HEK293 (cell line): ENCODE results near the gene RTN4RL2.
A peak's percentile ranks its signal among the peaks of the same experiment; 100 is the strongest.

Source experiments
- CTCF ChIA-PET: fragments of 350-600 bp; formaldehyde crosslinking; extraction: SDS; loops from one replicate; lab custom pipeline; 2021; ENCODE audit warnings: antibody characterized with exemption; lab: Yijun Ruan, JAX
- POLR2A ChIA-PET: fragments of 300-600 bp; formaldehyde crosslinking; extraction: SDS; loops from one replicate; lab custom pipeline; 2020; ENCODE audit warnings: antibody characterized with exemption, inconsistent platforms; lab: Yijun Ruan, JAX
- H3K27ac ChIP-seq: fragments of 200-500 bp; sonication (Bioruptor generic); 2 replicates; pipeline ENCODE4 v1.5.1; 2014; ENCODE audit warnings: low read depth, low read length, control low read depth, inconsistent platforms; ENCODE audit errors: extremely low read depth
- H3K36me3 ChIP-seq, 2 experiments: fragments of 200-500 bp in 1 of 2; sonication (Bioruptor generic) in 1 of 2; 1 replicate in 1 of 2; 2 replicates in 1 of 2; pipeline ENCODE4 v1.5.1; 2014 to 2017; ENCODE audit warnings: inconsistent platforms in 2 of 2, low read length in 2 of 2; ENCODE audit not compliant: control insufficient read depth in 2 of 2, insufficient read depth in 1 of 2
- H3K4me1 ChIP-seq: fragments of 200-500 bp; sonication (Bioruptor generic); 2 replicates; pipeline ENCODE4 v1.5.1; 2014; ENCODE audit warnings: mild to moderate bottlenecking, low read length, inconsistent platforms; ENCODE audit not compliant: control insufficient read depth, insufficient read depth
- H3K4me3 ChIP-seq: 2 replicates; pipeline ENCODE4 v1.5.1; 2011; ENCODE audit warnings: low read depth, mild to moderate bottlenecking, control low read depth, low read length, moderate library complexity
- H3K9me3 ChIP-seq: fragments of 200-500 bp; sonication (Bioruptor generic); 2 replicates; pipeline ENCODE4 v1.5.1; 2014; ENCODE audit warnings: low read depth, low read length, inconsistent platforms; ENCODE audit not compliant: control insufficient read depth, insufficient read depth
- KLF10 ChIP-seq: fragments of 450-650 bp; IDR thresholded peaks from 2 replicates; pipeline ENCODE4 v1.5.1; 2018; ENCODE audit warnings: missing biosample characterization, mild to moderate bottlenecking, missing genetic modification characterization
- PRDM10 ChIP-seq: fragments of 450-650 bp; formaldehyde crosslinking; IDR thresholded peaks from 2 replicates; pipeline ENCODE4 v1.5.1; 2016; ENCODE audit warnings: missing biosample characterization, missing genetic modification characterization
- SCRT2 ChIP-seq: fragments of 450-650 bp; formaldehyde crosslinking; IDR thresholded peaks from 2 replicates; pipeline ENCODE4 v1.5.1; 2016; ENCODE audit warnings: missing biosample characterization, missing genetic modification characterization
- ZBTB1 ChIP-seq: fragments of 450-650 bp; formaldehyde crosslinking; IDR thresholded peaks from 2 replicates; pipeline ENCODE4 v1.5.1; 2016; ENCODE audit warnings: missing biosample characterization, missing genetic modification characterization
- ZBTB17 ChIP-seq: fragments of 450-650 bp; formaldehyde crosslinking; IDR thresholded peaks from 2 replicates; pipeline ENCODE4 v1.5.1; 2016; ENCODE audit warnings: missing biosample characterization, missing genetic modification characterization
- ZEB2 ChIP-seq: fragments of 450-650 bp; formaldehyde crosslinking; IDR thresholded peaks from 2 replicates; pipeline ENCODE4 v1.5.1; 2016; ENCODE audit warnings: missing biosample characterization, missing genetic modification characterization
- ZNF133 ChIP-seq: fragments of 450-650 bp; formaldehyde crosslinking; IDR thresholded peaks from 2 replicates; pipeline ENCODE4 v1.5.1; 2016; ENCODE audit warnings: missing biosample characterization, missing genetic modification characterization
- ZNF155 ChIP-seq: fragments of 450-650 bp; formaldehyde crosslinking; IDR thresholded peaks from 2 replicates; pipeline ENCODE4 v1.5.1; 2016; ENCODE audit warnings: missing biosample characterization, missing genetic modification characterization
- ZNF416 ChIP-seq: fragments of 450-650 bp; formaldehyde crosslinking; IDR thresholded peaks from 2 replicates; pipeline ENCODE4 v1.5.1; 2016; ENCODE audit warnings: missing biosample characterization, missing genetic modification characterization
- ZNF514 ChIP-seq: fragments of 450-650 bp; formaldehyde crosslinking; IDR thresholded peaks from 2 replicates; pipeline ENCODE4 v1.5.1; 2016; ENCODE audit warnings: missing biosample characterization, missing genetic modification characterization
- ZNF596 ChIP-seq: fragments of 450-650 bp; IDR thresholded peaks from 2 replicates; pipeline ENCODE4 v1.5.0; 2018; ENCODE audit warnings: missing biosample characterization, mild to moderate bottlenecking, missing genetic modification characterization, moderate library complexity
- ZNF610 ChIP-seq: fragments of 450-650 bp; formaldehyde crosslinking; IDR thresholded peaks from 2 replicates; pipeline ENCODE4 v1.5.1; 2016; ENCODE audit warnings: missing biosample characterization, missing genetic modification characterization, borderline replicate concordance
- ZNF629 ChIP-seq: fragments of 450-650 bp; formaldehyde crosslinking; IDR thresholded peaks from 2 replicates; pipeline ENCODE4 v1.5.1; 2017; ENCODE audit warnings: missing biosample characterization, missing genetic modification characterization
- ZNF670 ChIP-seq: fragments of 450-650 bp; formaldehyde crosslinking; IDR thresholded peaks from 2 replicates; pipeline ENCODE4 v1.5.1; 2016; ENCODE audit warnings: missing biosample characterization, missing genetic modification characterization, low read depth
- ZNF776 ChIP-seq: fragments of 450-650 bp; formaldehyde crosslinking; IDR thresholded peaks from 2 replicates; pipeline ENCODE4 v1.5.0; 2017; ENCODE audit warnings: missing biosample characterization, missing genetic modification characterization, borderline replicate concordance
- ZSCAN30 ChIP-seq: fragments of 450-650 bp; IDR thresholded peaks from 2 replicates; pipeline ENCODE4 v1.5.1; 2018; ENCODE audit warnings: missing biosample characterization, mild to moderate bottlenecking, missing genetic modification characterization, moderate library complexity
- TF ChIP-seq, protein P1 (sequence below): fragments of 450-650 bp; formaldehyde crosslinking; IDR thresholded peaks from 2 replicates; pipeline ENCODE4 v1.5.1; 2016; ENCODE audit warnings: missing biosample characterization, missing genetic modification characterization
- TF ChIP-seq, protein P2 (sequence below): fragments of 450-650 bp; IDR thresholded peaks from 2 replicates; pipeline ENCODE4 v1.5.1; 2018; ENCODE audit warnings: missing biosample characterization, mild to moderate bottlenecking, missing genetic modification characterization
- TF ChIP-seq, protein P3 (sequence below): fragments of 450-650 bp; formaldehyde crosslinking; IDR thresholded peaks from 2 replicates; pipeline ENCODE4 v1.5.1; 2017; ENCODE audit warnings: missing biosample characterization, missing genetic modification characterization
- TF ChIP-seq, protein P4 (sequence below): sonication (generic); formaldehyde crosslinking; IDR thresholded peaks from 2 replicates; pipeline ENCODE4 v1.8.1; 2022; ENCODE audit warnings: mild to moderate bottlenecking, moderate library complexity, missing genetic modification reagents

RTN4RL2 gene

GRCh38 chr11:57457643-57458023 is 2.7 kb upstream of the RTN4RL2 start:
- POLR2A ChIA-PET, result interaction anchor here (0.9 kb wide), 1 partner anchor 58 kb away, joined by 3 read pairs; the partner anchor contains the start of gene SLC43A1
- peak; percentile 28; the same call in 1 of the 2 replicates for TF ChIP-seq PRDM10 (tag by site-specific recombination)
- no peak for TF ChIP-seq ZNF670 (tag by site-specific recombination)
- TF ChIP-seq ZBTB17 (tag by site-specific recombination), result peak; percentile 33; the same call in 1 of the 2 replicates
- TF ChIP-seq, all 188 proteins: peak for 2
- Histone ChIP-seq H3K4me1 (no peaks in the 10 kb centered on the region), H3K9me3 (no peaks in the 10 kb centered on the region), H3K36me3 (no peaks in the 10 kb centered on the region), H3K27ac (no peak overlapping the region), H3K4me3 (no peak overlapping the region)
- CTCF ChIA-PET, result interaction anchor here (0.5 to 9.3 kb wide), 49 partner anchors 9 to 1055 kb away, joined by 3 to 191 read pairs (median 5); partner anchors contain the start of genes CTNND1, SLC43A1, TIMM10 and UBE2L6

GRCh38 chr11:57458060-57458409 is 2.3 kb upstream of the RTN4RL2 start:
- CTCF ChIA-PET, result interaction anchor here (0.6 to 9.3 kb wide), 49 partner anchors 9 to 1054 kb away, joined by 3 to 191 read pairs (median 5); partner anchors contain the start of genes CTNND1, SLC43A1, TIMM10 and UBE2L6
- Histone ChIP-seq H3K27ac (no peak overlapping the region), H3K9me3 (no peaks in the 10 kb centered on the region), H3K4me1 (no peaks in the 10 kb centered on the region), H3K4me3 (no peak overlapping the region), H3K36me3 (no peaks in the 10 kb centered on the region)
- POLR2A ChIA-PET, result no interaction called here
- TF ChIP-seq ZBTB1 (tag by site-specific recombination) (no peak), SCRT2 (0 out of 2 replicates have a peak, but pooled peaks have one; percentile 10), ZNF776 (tag by site-specific recombination) (no peak), ZNF610 (tag by site-specific recombination) (no peak)
- TF ChIP-seq, protein P1, sequence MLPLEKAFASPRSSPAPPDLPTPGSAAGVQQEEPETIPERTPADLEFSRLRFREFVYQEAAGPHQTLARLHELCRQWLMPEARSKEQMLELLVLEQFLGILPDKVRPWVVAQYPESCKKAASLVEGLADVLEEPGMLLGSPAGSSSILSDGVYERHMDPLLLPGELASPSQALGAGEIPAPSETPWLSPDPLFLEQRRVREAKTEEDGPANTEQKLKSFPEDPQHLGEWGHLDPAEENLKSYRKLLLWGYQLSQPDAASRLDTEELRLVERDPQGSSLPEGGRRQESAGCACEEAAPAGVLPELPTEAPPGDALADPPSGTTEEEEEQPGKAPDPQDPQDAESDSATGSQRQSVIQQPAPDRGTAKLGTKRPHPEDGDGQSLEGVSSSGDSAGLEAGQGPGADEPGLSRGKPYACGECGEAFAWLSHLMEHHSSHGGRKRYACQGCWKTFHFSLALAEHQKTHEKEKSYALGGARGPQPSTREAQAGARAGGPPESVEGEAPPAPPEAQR, result no peak
- TF ChIP-seq, protein P2, sequence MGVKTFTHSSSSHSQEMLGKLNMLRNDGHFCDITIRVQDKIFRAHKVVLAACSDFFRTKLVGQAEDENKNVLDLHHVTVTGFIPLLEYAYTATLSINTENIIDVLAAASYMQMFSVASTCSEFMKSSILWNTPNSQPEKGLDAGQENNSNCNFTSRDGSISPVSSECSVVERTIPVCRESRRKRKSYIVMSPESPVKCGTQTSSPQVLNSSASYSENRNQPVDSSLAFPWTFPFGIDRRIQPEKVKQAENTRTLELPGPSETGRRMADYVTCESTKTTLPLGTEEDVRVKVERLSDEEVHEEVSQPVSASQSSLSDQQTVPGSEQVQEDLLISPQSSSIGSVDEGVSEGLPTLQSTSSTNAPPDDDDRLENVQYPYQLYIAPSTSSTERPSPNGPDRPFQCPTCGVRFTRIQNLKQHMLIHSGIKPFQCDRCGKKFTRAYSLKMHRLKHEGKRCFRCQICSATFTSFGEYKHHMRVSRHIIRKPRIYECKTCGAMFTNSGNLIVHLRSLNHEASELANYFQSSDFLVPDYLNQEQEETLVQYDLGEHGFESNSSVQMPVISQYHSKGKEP (tag by site-specific recombination), result no peak

GRCh38 chr11:57458410-57459163 is 1.7 kb upstream of the RTN4RL2 start:
- ChIA-PET POLR2A (no interaction called here), CTCF (interaction anchor here (0.6 to 9.3 kb wide), 45 partner anchors 9 to 1054 kb away, joined by 3 to 191 read pairs (median 5); partner anchors contain the start of genes SLC43A1, TIMM10 and UBE2L6)
- Histone ChIP-seq H3K9me3 (no peaks in the 10 kb centered on the region), H3K4me1 (no peaks in the 10 kb centered on the region), H3K27ac (no peak overlapping the region), H3K36me3 (no peaks in the 10 kb centered on the region), H3K4me3 (peak overlapping the region; percentile 18)
- TF ChIP-seq ZSCAN30 (tag by site-specific recombination) (no peak), ZNF133 (tag by site-specific recombination) (no peak), ZNF596 (no peak), ZNF629 (tag by site-specific recombination) (no peak; the same call in 1 of the 2 replicates), ZNF514 (no peak), ZEB2 (tag by site-specific recombination) (peak; percentile 46; the same call in 1 of the 2 replicates), ZNF155 (tag by site-specific recombination) (no peak), ZNF416 (no peak), KLF10 (peak; percentile 30; the same call in 1 of the 2 replicates)
- TF ChIP-seq, protein P3, sequence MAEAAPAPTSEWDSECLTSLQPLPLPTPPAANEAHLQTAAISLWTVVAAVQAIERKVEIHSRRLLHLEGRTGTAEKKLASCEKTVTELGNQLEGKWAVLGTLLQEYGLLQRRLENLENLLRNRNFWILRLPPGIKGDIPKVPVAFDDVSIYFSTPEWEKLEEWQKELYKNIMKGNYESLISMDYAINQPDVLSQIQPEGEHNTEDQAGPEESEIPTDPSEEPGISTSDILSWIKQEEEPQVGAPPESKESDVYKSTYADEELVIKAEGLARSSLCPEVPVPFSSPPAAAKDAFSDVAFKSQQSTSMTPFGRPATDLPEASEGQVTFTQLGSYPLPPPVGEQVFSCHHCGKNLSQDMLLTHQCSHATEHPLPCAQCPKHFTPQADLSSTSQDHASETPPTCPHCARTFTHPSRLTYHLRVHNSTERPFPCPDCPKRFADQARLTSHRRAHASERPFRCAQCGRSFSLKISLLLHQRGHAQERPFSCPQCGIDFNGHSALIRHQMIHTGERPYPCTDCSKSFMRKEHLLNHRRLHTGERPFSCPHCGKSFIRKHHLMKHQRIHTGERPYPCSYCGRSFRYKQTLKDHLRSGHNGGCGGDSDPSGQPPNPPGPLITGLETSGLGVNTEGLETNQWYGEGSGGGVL (tag by site-specific recombination), result peak; percentile 82
- TF ChIP-seq, protein P4, sequence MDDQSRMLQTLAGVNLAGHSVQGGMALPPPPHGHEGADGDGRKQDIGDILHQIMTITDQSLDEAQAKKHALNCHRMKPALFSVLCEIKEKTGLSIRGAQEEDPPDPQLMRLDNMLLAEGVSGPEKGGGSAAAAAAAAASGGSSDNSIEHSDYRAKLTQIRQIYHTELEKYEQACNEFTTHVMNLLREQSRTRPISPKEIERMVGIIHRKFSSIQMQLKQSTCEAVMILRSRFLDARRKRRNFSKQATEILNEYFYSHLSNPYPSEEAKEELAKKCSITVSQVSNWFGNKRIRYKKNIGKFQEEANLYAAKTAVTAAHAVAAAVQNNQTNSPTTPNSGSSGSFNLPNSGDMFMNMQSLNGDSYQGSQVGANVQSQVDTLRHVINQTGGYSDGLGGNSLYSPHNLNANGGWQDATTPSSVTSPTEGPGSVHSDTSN, result no peak
